Parathyroid adenoma (tissue), 2 donors: Measurements from ENCODE around the gene ANO4.

Experiments
- H2AFZ ChIP-seq: fragments of 300-600 bp; sonication (generic); one replicate; pipeline ENCODE4 v1.7.0; 2017; ENCODE audit warnings: antibody characterized with exemption, mild to moderate bottlenecking
- H3K27ac ChIP-seq: fragments of 300-600 bp; sonication (generic); one replicate; pipeline ENCODE4 v1.7.0; 2017
- H3K27me3 ChIP-seq: fragments of 300-600 bp; sonication (generic); one replicate; pipeline ENCODE4 v1.7.0; 2017; ENCODE audit warnings: low read length; ENCODE audit not compliant: control insufficient read depth, insufficient read depth
- H3K36me3 ChIP-seq: fragments of 300-600 bp; sonication (generic); one replicate; pipeline ENCODE4 v1.7.0; 2017; ENCODE audit warnings: low read length; ENCODE audit not compliant: control insufficient read depth, insufficient read depth
- H3K4me1 ChIP-seq: fragments of 300-600 bp; sonication (generic); one replicate; pipeline ENCODE4 v1.7.0; 2017; ENCODE audit warnings: control low read depth
- H3K4me2 ChIP-seq: fragments of 300-600 bp; sonication (generic); one replicate; pipeline ENCODE4 v1.7.0; 2017; ENCODE audit warnings: low read length
- H3K4me3 ChIP-seq: fragments of 300-600 bp; sonication (generic); one replicate; pipeline ENCODE4 v1.7.0; 2017; ENCODE audit warnings: low read depth, low read length
- H3K79me2 ChIP-seq: fragments of 300-600 bp; sonication (generic); one replicate; pipeline ENCODE4 v1.7.0; 2017; ENCODE audit warnings: control low read depth
- H3K9ac ChIP-seq: fragments of 300-600 bp; sonication (generic); one replicate; pipeline ENCODE4 v1.7.0; 2017; ENCODE audit warnings: mild to moderate bottlenecking
- H3K9me3 ChIP-seq: fragments of 300-600 bp; sonication (generic); one replicate; pipeline ENCODE4 v1.7.0; 2017; ENCODE audit warnings: low read length; ENCODE audit not compliant: control insufficient read depth
- TF ChIP-seq, protein P1 (sequence below): fragments of 300-600 bp; sonication (generic); IDR thresholded peaks from one replicate; pipeline ENCODE4 v1.7.0; 2017; ENCODE audit warnings: antibody characterized with exemption, mild to moderate bottlenecking
- donor health status: primary hyperparathyroidism.

Gene ANO4

GRCh38 chr12:101076921-101077320 lies 282.3 kb downstream of the ANO4 start:
- H3K79me2 ChIP-seq: no peaks in the 10 kb centered on the region
- no peaks in the 10 kb centered on the region for H3K27me3 ChIP-seq
- H3K4me1 ChIP-seq: no peaks in the 10 kb centered on the region
- H2AFZ ChIP-seq: no peak overlapping the region
- H3K9ac ChIP-seq: no peak overlapping the region
- no peaks in the 10 kb centered on the region for H3K9me3 ChIP-seq
- H3K4me3 ChIP-seq: no peak overlapping the region
- H3K36me3 ChIP-seq: no peaks in the 10 kb centered on the region
- TF ChIP-seq, protein P1, sequence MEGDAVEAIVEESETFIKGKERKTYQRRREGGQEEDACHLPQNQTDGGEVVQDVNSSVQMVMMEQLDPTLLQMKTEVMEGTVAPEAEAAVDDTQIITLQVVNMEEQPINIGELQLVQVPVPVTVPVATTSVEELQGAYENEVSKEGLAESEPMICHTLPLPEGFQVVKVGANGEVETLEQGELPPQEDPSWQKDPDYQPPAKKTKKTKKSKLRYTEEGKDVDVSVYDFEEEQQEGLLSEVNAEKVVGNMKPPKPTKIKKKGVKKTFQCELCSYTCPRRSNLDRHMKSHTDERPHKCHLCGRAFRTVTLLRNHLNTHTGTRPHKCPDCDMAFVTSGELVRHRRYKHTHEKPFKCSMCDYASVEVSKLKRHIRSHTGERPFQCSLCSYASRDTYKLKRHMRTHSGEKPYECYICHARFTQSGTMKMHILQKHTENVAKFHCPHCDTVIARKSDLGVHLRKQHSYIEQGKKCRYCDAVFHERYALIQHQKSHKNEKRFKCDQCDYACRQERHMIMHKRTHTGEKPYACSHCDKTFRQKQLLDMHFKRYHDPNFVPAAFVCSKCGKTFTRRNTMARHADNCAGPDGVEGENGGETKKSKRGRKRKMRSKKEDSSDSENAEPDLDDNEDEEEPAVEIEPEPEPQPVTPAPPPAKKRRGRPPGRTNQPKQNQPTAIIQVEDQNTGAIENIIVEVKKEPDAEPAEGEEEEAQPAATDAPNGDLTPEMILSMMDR: no peak
- H3K4me2 ChIP-seq: no peak overlapping the region
- H3K27ac ChIP-seq: no peak overlapping the region

DNA sequence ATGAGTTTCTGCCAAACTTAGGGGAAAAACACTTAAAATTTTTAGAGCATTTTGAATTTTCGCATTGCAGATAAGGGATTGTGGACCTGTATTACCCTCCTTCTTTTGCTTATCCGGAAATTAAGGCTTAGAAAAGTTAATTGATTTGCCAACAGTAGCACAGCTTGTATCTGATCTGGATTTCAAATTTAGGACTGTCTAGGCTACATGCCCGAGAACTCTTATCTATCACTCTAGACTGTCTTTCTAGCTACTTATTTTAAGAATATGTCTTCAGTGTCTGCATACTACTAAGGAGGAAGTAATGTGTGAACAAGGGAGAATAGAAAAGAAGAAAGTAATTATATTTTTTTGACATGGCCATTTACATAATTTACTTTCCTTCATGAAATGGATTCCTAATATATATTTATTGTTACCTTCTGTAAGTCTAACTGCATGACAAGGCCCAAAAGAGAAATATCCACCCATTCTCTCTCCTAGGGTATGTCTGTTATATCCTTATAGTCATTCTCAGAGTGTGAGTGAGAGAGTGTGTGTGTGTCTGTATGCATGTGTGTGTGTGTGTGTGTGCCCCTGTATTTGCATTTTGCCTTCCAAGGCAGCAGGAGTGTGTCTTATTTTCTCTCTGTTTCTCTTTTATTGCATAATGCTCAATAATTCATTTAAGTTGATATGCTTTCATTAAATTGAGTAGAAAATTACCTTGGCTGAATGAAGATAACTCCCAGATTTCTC lies 283.4 kb downstream of the ANO4 start:
- Histone ChIP-seq H3K9ac (no peak overlapping the region), H3K36me3 (no peaks in the 10 kb centered on the region), H3K4me3 (no peak overlapping the region), H3K27me3 (no peaks in the 10 kb centered on the region), H3K4me1 (no peaks in the 10 kb centered on the region), H3K27ac (no peak overlapping the region), H3K9me3 (no peaks in the 10 kb centered on the region), H2AFZ (no peak overlapping the region), H3K79me2 (no peaks in the 10 kb centered on the region), H3K4me2 (no peak overlapping the region)
- TF ChIP-seq, protein P1: no peak

DNA sequence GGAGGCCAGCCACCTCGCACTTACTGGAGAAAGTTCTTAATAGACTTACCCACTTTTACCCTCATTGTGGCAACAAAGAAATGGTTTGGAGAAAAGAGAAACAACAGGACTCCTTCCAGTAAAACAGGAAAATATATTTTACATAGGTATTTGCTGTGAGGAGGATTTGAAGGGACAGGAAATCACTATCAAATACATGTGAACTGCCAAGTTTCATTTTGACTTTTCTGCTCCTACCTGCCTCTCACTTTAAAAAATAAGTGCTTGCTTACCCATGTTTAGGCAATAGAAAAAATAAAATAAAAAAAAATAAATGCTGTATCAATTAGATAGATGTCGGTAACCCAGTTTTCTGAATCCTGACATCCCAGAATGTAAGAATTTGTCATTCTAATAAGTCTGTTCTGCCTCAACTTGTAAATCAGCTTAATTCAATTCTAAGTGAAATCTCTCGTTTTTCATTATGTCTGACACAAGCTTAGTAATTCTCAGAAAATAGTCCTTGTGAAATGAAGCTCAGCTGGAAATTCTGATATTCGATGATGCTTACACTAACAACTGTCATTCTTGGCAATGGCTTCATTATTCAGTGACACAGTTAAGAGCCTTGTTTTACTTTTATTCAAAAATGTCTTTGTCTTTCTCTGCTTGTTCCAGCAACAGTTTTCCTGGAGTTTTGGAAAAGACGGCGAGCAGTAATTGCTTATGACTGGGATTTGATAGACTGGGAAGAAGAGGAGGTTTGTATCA lies 284.1 kb downstream of the ANO4 start:
- TF ChIP-seq, protein P1: no peak
- H3K4me3 ChIP-seq: no peak overlapping the region
- H3K4me2 ChIP-seq: no peak overlapping the region
- no peaks in the 10 kb centered on the region for H3K9me3 ChIP-seq
- H3K36me3 ChIP-seq: no peaks in the 10 kb centered on the region
- no peaks in the 10 kb centered on the region for H3K79me2 ChIP-seq
- no peaks in the 10 kb centered on the region for H3K4me1 ChIP-seq
- H2AFZ ChIP-seq: no peak overlapping the region
- no peaks in the 10 kb centered on the region for H3K27me3 ChIP-seq
- no peak overlapping the region for H3K9ac ChIP-seq
- H3K27ac ChIP-seq: no peak overlapping the region

DNA sequence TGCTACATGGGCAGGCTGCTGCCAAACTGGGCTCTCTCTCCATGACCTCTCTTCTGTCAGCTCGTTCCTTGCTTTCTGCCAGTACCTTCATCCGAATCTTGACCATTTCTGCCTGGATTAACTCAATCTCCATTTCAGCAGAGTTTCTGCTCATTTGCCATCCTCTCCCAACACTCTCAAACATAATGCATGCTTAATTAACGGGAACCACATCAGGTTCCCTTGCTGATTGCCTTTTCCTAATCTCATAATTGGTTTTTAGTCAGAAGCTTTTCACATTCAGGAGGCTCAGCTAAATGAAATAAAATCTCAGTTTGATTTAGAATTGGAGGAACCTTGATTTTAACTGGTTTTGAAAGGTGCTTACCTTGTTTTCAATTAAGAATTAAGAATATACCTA lies 288.1 kb downstream of the ANO4 start:
- no peaks in the 10 kb centered on the region for H3K9me3 ChIP-seq
- H3K27me3 ChIP-seq: no peaks in the 10 kb centered on the region
- no peak overlapping the region for H2AFZ ChIP-seq
- no peak overlapping the region for H3K9ac ChIP-seq
- H3K4me1 ChIP-seq: no peaks in the 10 kb centered on the region
- no peak overlapping the region for H3K4me2 ChIP-seq
- H3K36me3 ChIP-seq: no peaks in the 10 kb centered on the region
- no peak overlapping the region for H3K4me3 ChIP-seq
- H3K27ac ChIP-seq: no peak overlapping the region
- TF ChIP-seq, protein P1: no peak
- no peaks in the 10 kb centered on the region for H3K79me2 ChIP-seq
